A549 treated with RU486 at 1 μM for 4 hours (cell line): ENCODE data around the gene TPRA1. TPM values are rescaled to one million over a fixed set of nuclear protein-coding genes. Genes with fewer than 3 reads are reported as not detected.

Experiments used
- total RNA-seq: library from RNA; stranded (reverse); fragments of 200-300 nt; extraction: Qiagen RNA extraction; gene quantifications from 5 replicates; pipeline ENCODE4 v1.2.3, GENCODE V29; 2022; ENCODE audit warnings: low read depth

TPRA1 gene
- 36.0 to 52.8 TPM (median 46.9 TPM) in 5 replicates for total RNA-seq

DNA sequence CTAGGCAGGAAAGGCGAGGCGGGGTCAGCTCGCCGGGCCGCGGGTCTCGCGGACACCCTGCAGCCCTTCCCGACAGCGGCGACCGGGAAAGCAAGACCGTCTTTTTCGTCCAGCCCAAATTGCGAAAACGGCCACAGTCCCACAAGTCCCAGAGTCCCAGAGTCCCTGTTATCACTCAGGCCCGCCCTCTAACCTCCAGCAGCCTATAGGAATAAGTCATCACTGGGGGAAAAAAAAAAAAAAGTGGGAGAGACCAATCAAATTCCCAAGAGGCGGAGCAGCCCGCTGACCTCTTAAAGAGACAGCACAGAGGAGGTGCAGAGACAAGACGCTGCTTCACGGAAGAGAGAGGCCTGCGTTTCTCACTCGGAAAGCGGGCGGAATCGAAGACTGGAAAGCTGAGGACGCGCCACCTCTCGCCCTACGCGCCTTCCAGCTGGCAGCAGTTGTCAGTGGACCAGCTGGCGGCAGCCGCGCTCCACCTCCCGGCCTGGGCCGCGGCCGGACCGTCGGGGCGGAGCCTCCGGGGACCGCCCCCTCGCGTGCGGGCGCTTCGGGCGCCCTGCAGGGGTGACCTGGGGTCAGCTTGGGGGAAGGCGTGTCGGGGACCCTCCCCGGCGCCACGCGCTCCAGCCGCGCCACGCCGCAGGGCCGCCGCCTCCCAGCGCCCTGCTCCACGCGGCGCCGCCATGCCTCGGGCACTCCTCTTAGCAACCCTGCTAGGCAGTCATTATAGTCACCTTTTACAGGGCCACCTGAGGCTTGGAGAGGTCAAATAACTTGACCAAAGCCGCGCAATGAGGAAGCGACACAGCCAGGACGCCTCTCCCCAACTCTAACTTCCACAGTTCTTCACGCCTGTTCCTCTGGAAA, at the start of gene TPRA1:
Gene TPRA1, minus strand, starts transcription at position 141 of the 873 bp plus-strand sequence. CDS start 10,587 bp downstream, outside the sequence.

DNA sequence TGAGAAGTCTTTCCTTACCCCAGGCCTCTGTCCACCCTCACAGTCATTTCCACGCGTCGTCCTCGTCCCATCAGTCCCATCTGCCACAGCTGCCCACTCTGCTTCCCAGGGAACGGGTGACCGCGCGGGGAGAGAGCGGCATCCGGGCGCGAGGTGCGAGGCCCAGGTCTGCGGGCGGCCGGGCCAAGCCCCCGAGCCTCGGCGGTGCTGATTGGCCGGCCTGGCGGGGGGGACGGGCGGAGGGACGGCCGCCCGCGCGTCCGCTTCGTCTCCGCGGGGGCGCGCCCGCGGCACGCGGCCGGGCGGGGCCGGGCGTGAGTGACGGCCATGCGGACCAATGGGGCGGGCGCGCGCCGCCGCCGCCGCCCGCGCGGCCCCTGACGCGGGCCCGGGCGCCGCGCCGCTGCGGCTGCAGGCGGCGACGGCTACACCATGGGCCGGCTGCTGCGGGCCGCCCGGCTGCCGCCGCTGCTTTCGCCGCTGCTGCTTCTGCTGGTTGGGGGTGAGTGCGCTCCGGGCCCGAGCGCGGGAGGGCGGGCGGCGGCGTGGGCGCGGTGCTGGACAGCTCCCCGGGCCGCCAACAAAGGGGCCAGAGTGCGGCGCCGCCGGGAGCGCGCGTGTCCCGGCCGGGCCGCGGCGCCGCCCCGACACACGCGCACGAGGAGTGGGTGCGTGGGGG, 38.4 kb upstream of the TPRA1 start, which contains the start of gene PODXL2:
Gene PODXL2, plus strand, starts transcription at position 398 of the 679 bp plus-strand sequence. Its CDS starts 35 bp downstream, at position 433.

Other genes starting within 250 kb of the TPRA1 start
- gene MCM2, start 7.7 kb upstream of the TPRA1 start, total RNA-seq, result 53.4 to 60.8 TPM (median 59.5 TPM) in 5 replicates
- 7.8 to 10.7 TPM (median 10.3 TPM) in 5 replicates for gene PODXL2, start 38.5 kb upstream of the TPRA1 start, total RNA-seq
- gene ABTB1, start 82.2 kb upstream of the TPRA1 start, total RNA-seq, result 10.3 to 19.1 TPM (median 14.1 TPM) in 5 replicates
- 57.4 to 76.7 TPM (median 58.5 TPM) in 5 replicates for gene MGLL, start 231.8 kb upstream of the TPRA1 start, total RNA-seq